Karpas-422 (cell line): ENCODE results near the gene PCDH15. TPM values are rescaled to one million over a fixed set of nuclear protein-coding genes. Genes with fewer than 3 reads are reported as not detected.

Source experiments
- DNase-seq: peaks from one replicate; pipeline ENCODE4 v3.0.0-alpha.2; 2015
- H2AFZ ChIP-seq: fragments of 200-600 bp; sonication (generic); 2 replicates; pipeline ENCODE4 v1.6.1; 2014; ENCODE audit warnings: antibody characterized with exemption, low read length, mixed read lengths
- H3K27ac ChIP-seq: fragments of 200-600 bp; sonication (generic); 2 replicates; pipeline ENCODE4 v1.5.1; 2014; ENCODE audit warnings: mild to moderate bottlenecking, low read length, moderate library complexity
- H3K27me3 ChIP-seq: fragments of 200-600 bp; sonication (generic); 2 replicates; pipeline ENCODE4 v1.6.1; 2014; ENCODE audit warnings: low read length, mixed read lengths
- H3K36me3 ChIP-seq: fragments of 200-600 bp; sonication (generic); 2 replicates; pipeline ENCODE4 v1.6.1; 2014; ENCODE audit warnings: low read length, mixed read lengths; ENCODE audit not compliant: insufficient read depth
- H3K4me1 ChIP-seq: fragments of 200-600 bp; sonication (generic); 2 replicates; pipeline ENCODE4 v1.6.1; 2014; ENCODE audit warnings: mild to moderate bottlenecking, low read length, mixed read lengths
- H3K4me2 ChIP-seq: fragments of 200-600 bp; sonication (generic); 2 replicates; pipeline ENCODE4 v1.6.1; 2014; ENCODE audit warnings: low read length, low read depth, mild to moderate bottlenecking; ENCODE audit not compliant: poor library complexity, severe bottlenecking
- H3K4me3 ChIP-seq: fragments of 200-600 bp; sonication (generic); 2 replicates; pipeline ENCODE4 v1.5.1; 2014; ENCODE audit warnings: mild to moderate bottlenecking, antibody characterized with exemption, low read length, mixed read lengths
- H3K79me2 ChIP-seq: fragments of 200-600 bp; sonication (generic); 2 replicates; pipeline ENCODE4 v1.6.1; 2014; ENCODE audit warnings: mild to moderate bottlenecking, low read length, mixed read lengths
- H3K9ac ChIP-seq: fragments of 200-600 bp; sonication (generic); 2 replicates; pipeline ENCODE4 v1.6.0; 2014; ENCODE audit warnings: low read length
- H3K9me2 ChIP-seq: fragments of 200-600 bp; sonication (generic), shearing (Covaris generic); replicated peaks from 2 replicates; pipeline ENCODE4 v1.6.0; 2014; ENCODE audit warnings: mild to moderate bottlenecking, low read length, moderate library complexity; ENCODE audit not compliant: insufficient read depth
- H3K9me3 ChIP-seq: fragments of 300-700, 200-600 bp; sonication (generic); 2 replicates; pipeline ENCODE4 v1.6.1; 2014; ENCODE audit warnings: low read length, mixed read lengths
- H4K20me1 ChIP-seq: fragments of 200-600 bp; sonication (generic); 2 replicates; pipeline ENCODE4 v1.6.1; 2014; ENCODE audit warnings: mild to moderate bottlenecking, antibody characterized with exemption, low read length, low read depth; ENCODE audit not compliant: insufficient read depth
- total RNA-seq: library from RNA; depleted of rRNA; stranded (reverse); fragments of >200 nt; shearing (Covaris generic); gene quantifications from 2 replicates; pipeline ENCODE4 v1.2.3, GENCODE V29; 2014; ENCODE audit warnings: low replicate concordance

The PCDH15 gene
- total RNA-seq, 1 experiment from 2014 or later: not detected

DNA sequence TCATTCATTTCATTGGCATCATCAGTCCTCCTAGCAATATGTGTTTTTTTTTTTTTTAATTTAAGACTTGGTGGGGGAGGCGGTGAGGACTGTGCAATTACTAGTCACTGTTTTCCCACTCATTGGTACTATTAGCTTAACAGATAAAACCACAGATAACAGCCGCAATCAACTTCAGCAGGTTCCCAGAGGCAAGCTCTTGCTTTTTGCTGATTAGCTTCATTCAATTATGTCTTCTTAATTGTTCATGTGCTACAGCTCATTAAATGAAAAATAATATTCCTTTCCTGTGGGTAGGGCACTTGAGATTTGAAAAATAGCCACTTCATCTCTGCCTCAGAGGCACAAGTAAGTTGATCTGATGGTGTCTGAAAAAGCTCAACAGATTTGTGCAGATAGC is 215.5 kb downstream of the PCDH15 start:
- no peaks in the 10 kb centered on the region for H3K9me2 ChIP-seq
- no peak for DNase-seq
- no peak overlapping the region for H3K9ac ChIP-seq
- H3K27ac ChIP-seq: no peak overlapping the region
- no peaks in the 10 kb centered on the region for H3K79me2 ChIP-seq
- no peaks in the 10 kb centered on the region for H3K27me3 ChIP-seq
- H2AFZ ChIP-seq: no peak overlapping the region
- no peak overlapping the region for H3K4me2 ChIP-seq
- no peak overlapping the region for H3K4me3 ChIP-seq
- no peaks in the 10 kb centered on the region for H3K4me1 ChIP-seq
- H3K36me3 ChIP-seq: no peaks in the 10 kb centered on the region
- H4K20me1 ChIP-seq: no peaks in the 10 kb centered on the region
- peaks cover 32% of the 10 kb centered on the region; the same call in 1 of the 2 replicates for H3K9me3 ChIP-seq

DNA sequence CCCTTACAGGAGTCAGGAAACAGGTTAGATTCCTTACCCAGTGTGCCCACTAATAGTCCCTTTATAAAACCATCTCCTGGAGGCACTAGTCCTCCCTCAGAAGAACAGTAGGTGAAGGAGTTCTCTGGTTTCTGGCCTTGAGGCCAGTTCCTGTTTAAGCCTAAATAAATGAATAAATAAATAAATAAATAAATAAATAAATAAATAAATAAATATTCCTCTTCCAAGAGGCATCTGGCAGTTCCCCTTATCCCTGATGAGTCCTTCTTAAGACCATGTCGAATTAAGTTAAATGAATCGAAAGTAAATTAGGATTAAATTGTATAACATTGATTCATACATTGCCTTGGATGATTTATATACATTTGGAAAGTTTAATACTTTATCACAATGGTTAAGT is 223.3 kb downstream of the PCDH15 start:
- no peaks in the 10 kb centered on the region for H3K79me2 ChIP-seq
- H3K9ac ChIP-seq: no peak overlapping the region
- no peak overlapping the region for H3K27ac ChIP-seq
- no peaks in the 10 kb centered on the region for H3K27me3 ChIP-seq
- peaks cover 20% of the 10 kb centered on the region for H3K9me3 ChIP-seq
- DNase-seq: no peak
- H2AFZ ChIP-seq: no peak overlapping the region
- no peaks in the 10 kb centered on the region for H3K4me1 ChIP-seq
- H3K36me3 ChIP-seq: no peaks in the 10 kb centered on the region
- H3K4me2 ChIP-seq: no peak overlapping the region
- no peak overlapping the region for H3K4me3 ChIP-seq
- H3K9me2 ChIP-seq: no peaks in the 10 kb centered on the region
- no peaks in the 10 kb centered on the region for H4K20me1 ChIP-seq

DNA sequence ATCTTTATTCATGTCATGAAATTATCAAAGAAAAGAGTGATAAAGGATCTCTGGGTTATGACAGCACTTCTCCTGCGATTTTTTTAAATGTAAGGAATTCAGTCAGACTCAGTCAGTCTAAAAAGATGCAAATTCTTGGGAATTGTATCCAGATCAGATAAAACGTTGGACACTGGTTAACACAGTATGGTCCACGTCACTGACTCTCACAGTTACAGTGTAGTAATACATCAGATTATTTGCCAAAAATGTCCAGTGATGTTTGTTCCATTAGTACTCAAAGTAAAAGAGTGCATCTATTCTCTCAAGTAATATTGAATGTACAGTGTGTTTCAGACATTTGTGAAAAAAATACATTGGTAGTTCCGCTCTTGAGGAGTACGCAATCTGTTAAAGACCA is 224.5 kb downstream of the PCDH15 start:
- Histone ChIP-seq H3K79me2 (no peaks in the 10 kb centered on the region), H3K4me1 (no peaks in the 10 kb centered on the region), H3K9me2 (no peaks in the 10 kb centered on the region), H3K27me3 (no peaks in the 10 kb centered on the region), H3K27ac (no peak overlapping the region), H4K20me1 (no peaks in the 10 kb centered on the region), H3K9ac (no peak overlapping the region), H2AFZ (no peak overlapping the region), H3K36me3 (no peaks in the 10 kb centered on the region), H3K4me3 (no peak overlapping the region), H3K4me2 (no peak overlapping the region), H3K9me3 (peaks cover 28% of the 10 kb centered on the region)
- no peak for DNase-seq

DNA sequence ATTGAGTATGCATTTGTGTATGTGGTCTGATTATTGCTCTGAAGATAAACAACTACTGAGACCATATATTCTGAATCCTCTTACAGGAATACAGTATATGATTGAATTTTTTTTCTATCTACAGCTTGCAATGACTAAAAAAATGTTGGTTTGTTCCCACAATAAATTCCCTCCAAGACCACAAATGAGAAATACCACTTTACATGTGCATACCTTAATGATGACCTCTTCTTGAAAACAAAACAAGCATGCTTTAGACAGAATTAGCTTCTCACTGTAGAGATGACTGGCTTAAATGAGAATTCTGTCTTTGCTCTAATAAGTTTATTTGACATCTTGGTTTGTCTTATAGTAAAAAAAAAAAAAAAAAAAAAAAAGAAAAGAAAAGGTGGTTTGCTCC is 241.5 kb downstream of the PCDH15 start:
- no peak for DNase-seq
- Histone ChIP-seq H3K27me3 (no peaks in the 10 kb centered on the region), H3K27ac (no peak overlapping the region), H3K9ac (no peak overlapping the region), H3K9me3 (peaks cover 27% of the 10 kb centered on the region), H3K4me3 (no peak overlapping the region), H2AFZ (no peak overlapping the region), H3K36me3 (no peaks in the 10 kb centered on the region), H3K79me2 (no peaks in the 10 kb centered on the region), H3K9me2 (no peaks in the 10 kb centered on the region), H3K4me1 (no peaks in the 10 kb centered on the region), H4K20me1 (no peaks in the 10 kb centered on the region), H3K4me2 (no peak overlapping the region)

DNA sequence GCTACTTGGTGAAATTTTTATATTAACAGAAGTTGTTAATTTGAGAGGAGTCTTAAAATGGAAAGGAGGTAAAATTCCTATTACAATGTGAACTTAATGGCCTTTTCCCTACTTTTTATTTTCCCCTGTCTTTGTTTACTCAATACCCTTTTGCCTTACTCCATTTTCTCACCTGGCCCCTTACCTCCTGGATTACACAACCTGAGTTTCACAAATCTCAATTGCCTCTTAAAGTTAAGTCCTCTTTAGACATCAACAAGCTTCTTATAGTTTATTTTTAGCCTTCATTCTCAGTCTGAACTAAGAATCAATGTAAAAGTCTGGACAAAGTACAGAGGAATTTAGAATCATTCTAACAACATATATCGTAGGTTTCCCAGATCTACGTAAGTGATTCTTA is 247.0 kb downstream of the PCDH15 start:
- Histone ChIP-seq H3K79me2 (no peaks in the 10 kb centered on the region), H3K4me1 (no peaks in the 10 kb centered on the region), H3K36me3 (no peaks in the 10 kb centered on the region), H4K20me1 (no peaks in the 10 kb centered on the region), H3K27ac (no peak overlapping the region), H3K4me2 (no peak overlapping the region), H3K9me3 (peaks cover 31% of the 10 kb centered on the region), H2AFZ (no peak overlapping the region), H3K9ac (no peak overlapping the region), H3K27me3 (no peaks in the 10 kb centered on the region), H3K9me2 (no peaks in the 10 kb centered on the region), H3K4me3 (no peak overlapping the region)
- no peak for DNase-seq

DNA sequence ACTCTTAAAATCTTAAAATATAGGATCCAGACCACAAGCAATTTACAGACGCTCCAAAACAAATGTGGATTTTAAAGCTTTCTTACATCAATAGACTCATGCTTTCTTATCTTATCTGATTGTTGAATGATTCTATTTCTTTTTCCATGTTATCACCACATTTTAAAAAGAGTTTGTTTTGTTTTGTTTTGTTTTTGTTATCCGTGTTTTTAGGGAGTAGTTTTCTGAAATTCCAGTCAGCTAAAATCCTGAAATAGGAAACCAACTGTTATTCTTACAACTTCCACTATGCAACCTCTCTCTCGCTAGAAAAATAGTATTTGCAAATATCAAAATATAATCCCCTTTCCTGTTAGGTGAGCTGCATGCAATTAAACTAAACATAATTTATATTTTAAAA is 251.0 kb downstream of the PCDH15 start:
- no peaks in the 10 kb centered on the region for H3K79me2 ChIP-seq
- H3K4me1 ChIP-seq: no peaks in the 10 kb centered on the region
- no peak overlapping the region for H3K4me3 ChIP-seq
- no peak overlapping the region for H3K9ac ChIP-seq
- H3K27ac ChIP-seq: no peak overlapping the region
- no peak overlapping the region for H3K4me2 ChIP-seq
- H2AFZ ChIP-seq: no peak overlapping the region
- H3K9me2 ChIP-seq: no peaks in the 10 kb centered on the region
- peaks cover 20% of the 10 kb centered on the region for H3K9me3 ChIP-seq
- H4K20me1 ChIP-seq: no peaks in the 10 kb centered on the region
- DNase-seq: no peak
- H3K27me3 ChIP-seq: no peaks in the 10 kb centered on the region
- H3K36me3 ChIP-seq: no peaks in the 10 kb centered on the region

DNA sequence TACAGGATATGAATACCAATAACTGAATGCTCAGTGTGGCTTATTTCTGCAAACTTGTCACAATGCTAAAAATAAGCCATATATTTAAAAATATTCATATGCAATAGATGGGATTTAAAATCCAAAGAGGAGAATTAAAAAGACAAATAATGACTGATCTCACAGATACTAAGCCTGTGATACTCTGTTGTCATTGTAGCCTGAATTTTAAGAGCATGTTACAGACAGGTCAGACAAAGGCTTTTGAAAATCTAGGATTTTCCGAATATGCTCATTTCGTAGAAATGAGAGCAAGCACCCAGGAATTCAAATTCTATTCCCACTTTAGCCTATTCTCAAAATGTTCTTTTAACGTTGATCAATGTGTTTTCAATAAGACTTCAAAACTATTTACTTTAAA is 269.7 kb downstream of the PCDH15 start:
- DNase-seq: no peak
- Histone ChIP-seq H3K4me1 (no peaks in the 10 kb centered on the region), H3K27me3 (no peaks in the 10 kb centered on the region), H2AFZ (no peak overlapping the region), H3K4me2 (no peak overlapping the region), H3K4me3 (no peak overlapping the region), H3K9me2 (no peaks in the 10 kb centered on the region), H3K36me3 (no peaks in the 10 kb centered on the region), H3K27ac (no peak overlapping the region), H3K9ac (no peak overlapping the region), H3K79me2 (no peaks in the 10 kb centered on the region), H3K9me3 (peaks cover 34% of the 10 kb centered on the region), H4K20me1 (no peaks in the 10 kb centered on the region)

DNA sequence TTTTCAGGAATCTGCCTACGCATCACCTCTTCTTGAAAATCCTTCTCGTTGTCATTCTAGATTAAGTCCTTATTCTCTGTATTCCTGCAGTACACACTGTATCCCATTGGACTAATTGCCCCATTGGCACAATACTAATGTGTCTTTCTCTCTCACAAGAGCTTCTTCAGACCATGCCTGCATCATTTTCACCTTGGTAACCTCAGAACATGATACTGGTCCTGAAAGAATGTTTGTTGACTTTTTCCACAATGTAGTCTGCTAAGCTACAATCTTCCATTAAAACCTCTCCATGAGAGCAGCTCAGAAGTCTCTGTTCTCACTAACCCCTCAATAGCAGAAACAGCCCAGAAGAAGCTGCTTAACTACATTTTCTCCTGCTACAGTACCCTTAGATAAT is 270.7 kb downstream of the PCDH15 start:
- no peak overlapping the region for H3K9ac ChIP-seq
- H4K20me1 ChIP-seq: no peaks in the 10 kb centered on the region
- H2AFZ ChIP-seq: no peak overlapping the region
- H3K36me3 ChIP-seq: no peaks in the 10 kb centered on the region
- no peaks in the 10 kb centered on the region for H3K79me2 ChIP-seq
- H3K4me3 ChIP-seq: no peak overlapping the region
- H3K4me2 ChIP-seq: no peak overlapping the region
- peaks cover 37% of the 10 kb centered on the region for H3K9me3 ChIP-seq
- H3K27ac ChIP-seq: no peak overlapping the region
- DNase-seq: no peak
- H3K27me3 ChIP-seq: no peaks in the 10 kb centered on the region
- H3K4me1 ChIP-seq: no peaks in the 10 kb centered on the region
- no peaks in the 10 kb centered on the region for H3K9me2 ChIP-seq

DNA sequence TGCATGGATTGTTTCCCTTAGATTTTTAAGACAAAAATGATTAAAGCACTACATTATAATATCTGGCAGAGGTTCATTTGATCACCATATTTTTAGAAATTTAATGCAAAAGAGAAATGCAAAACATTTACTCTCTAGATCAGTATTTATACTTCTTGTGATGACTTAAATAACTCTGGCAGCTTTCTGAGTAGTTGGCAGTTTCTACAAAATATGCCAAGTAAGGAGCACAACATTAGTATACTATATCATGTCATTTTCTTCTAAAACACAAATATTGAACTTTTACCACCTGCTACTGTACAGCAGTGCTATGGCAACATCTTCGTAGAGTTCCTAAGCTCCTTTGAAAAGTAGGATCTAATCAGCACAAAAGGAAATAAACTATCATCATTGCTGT is 275.2 kb downstream of the PCDH15 start:
- Histone ChIP-seq H3K9me2 (0 out of 2 replicates have a peak, but pooled peaks cover 3% of the 10 kb centered on the region), H3K36me3 (no peaks in the 10 kb centered on the region)

More for the DNA sequence above, 275.2 kb downstream of the PCDH15 start:
- Histone ChIP-seq H3K27ac (no peak overlapping the region), H3K9me3 (peaks cover 41% of the 10 kb centered on the region), H3K9ac (no peak overlapping the region), H2AFZ (no peak overlapping the region), H4K20me1 (no peaks in the 10 kb centered on the region), H3K4me3 (no peak overlapping the region), H3K4me2 (no peak overlapping the region), H3K79me2 (no peaks in the 10 kb centered on the region), H3K27me3 (no peaks in the 10 kb centered on the region), H3K4me1 (no peaks in the 10 kb centered on the region)
- no peak for DNase-seq
